NCI-H2196 treated with DMSO at 0.1 percent for 48 hours (cell line): ENCODE measurements around the gene HNF4A.

ENCODE experiments used
- DNase-seq: peaks from one replicate; lab custom pipeline; 2025; ENCODE audit not compliant: unreplicated experiment; lab: John Stamatoyannopoulos, UW

The HNF4A gene

DNA sequence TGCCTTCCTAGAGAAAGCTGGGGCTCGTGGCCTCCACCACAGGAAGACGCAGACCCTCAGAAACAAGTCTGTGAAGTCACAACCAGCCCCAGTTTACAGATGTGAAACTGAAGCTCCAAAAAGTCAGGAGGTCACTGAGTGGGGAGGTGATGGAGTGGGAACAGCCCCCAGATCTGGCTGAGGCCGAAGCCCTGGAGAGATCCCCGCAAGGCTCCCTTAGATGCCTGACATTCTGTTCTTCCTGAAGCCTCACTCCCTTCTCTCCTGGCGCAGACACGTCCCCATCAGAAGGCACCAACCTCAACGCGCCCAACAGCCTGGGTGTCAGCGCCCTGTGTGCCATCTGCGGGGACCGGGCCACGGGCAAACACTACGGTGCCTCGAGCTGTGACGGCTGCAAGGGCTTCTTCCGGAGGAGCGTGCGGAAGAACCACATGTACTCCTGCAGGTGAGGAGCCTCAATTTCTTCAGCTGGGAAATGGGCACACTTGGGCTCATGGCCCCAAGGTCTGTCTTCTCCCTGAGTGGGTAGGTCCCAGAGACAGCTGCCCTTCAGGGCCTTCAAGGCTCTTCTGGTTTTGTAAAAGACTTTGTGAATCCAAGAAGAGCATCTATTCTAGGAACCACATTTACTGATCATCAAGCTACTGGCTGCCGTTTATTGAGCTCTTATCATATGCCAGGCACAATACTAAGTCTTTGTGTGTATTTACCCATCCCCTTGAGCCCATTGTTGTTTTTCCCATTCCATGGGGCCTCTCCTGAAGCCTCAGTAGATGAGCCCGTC is 50.5 kb downstream of the HNF4A start:
- DNase-seq, result no peak

DNA sequence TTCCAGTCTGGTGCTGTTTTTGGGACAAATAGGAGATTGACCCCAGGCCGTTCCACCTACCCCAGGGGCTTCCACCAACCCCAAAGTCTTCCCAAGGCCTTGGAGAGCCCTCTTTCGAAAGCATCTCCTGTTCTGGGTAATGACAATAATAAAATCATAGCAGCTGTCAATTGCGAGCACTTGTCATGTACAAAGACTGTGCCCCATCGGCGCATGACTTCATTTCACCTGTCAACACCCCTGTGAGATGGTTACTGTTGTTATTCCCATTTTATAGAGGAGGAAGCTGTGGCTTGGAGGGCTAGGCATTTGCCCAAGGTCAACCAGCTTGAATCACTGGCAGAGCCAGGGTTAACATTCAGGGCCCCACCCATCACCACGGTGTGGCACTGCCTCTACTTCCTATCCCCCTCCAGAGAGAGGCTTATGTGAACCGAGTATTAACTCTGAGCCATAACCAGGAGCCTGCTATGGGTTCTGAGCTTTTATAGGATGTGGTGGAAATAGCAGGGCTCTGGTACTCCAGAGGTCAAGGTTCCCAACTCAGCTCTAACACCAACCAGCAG is 51.2 kb downstream of the HNF4A start:
- no peak for DNase-seq

GRCh38 chr20:44407402-44408184 is 52.1 kb downstream of the HNF4A start:
- DNase-seq, result no peak

GRCh38 chr20:44409132-44409600 is 53.7 kb downstream of the HNF4A start:
- DNase-seq, result no peak

GRCh38 chr20:44410583-44411019 is 55.1 kb downstream of the HNF4A start:
- DNase-seq, result no peak

GRCh38 chr20:44411020-44411756 is 55.7 kb downstream of the HNF4A start:
- DNase-seq, result no peak

GRCh38 chr20:44411757-44412401 is 56.4 kb downstream of the HNF4A start:
- DNase-seq, result no peak

DNA sequence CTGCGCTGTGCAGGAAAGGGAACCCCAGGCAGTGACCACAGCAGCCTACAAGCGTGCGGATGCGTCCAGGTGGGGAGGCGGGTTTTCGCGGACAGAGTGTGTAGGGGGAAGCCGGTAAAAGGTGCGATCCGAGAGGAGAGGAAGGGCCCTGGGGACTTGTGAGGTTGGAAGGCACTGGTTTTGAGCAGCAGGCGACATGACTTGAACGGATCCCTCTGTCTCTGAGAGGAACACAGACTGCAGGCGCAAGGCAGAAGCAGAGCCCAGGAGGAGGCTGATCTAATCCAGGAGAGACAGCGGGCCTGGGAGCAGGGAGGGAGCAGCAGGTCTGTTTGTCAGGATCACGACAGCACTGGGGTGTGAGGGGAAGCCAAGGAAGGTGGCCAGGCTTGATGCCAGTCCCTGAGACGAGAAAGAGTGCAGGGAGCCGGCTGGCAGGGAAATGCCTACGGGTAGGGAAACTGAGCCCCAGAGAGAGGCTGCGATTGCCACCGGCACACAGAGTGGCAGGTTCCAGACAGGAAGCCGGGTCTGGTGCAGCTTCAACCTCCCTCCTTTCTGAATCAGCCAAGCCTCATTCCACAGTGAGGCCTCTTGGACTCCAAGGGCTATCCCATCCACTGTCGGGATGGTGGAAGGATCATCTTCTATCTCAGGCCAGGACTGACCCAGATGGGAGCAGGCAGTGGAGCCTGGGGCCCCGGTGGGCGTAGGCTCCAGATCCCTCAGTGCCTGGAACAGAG is 57.1 kb downstream of the HNF4A start:
- no peak for DNase-seq

DNA sequence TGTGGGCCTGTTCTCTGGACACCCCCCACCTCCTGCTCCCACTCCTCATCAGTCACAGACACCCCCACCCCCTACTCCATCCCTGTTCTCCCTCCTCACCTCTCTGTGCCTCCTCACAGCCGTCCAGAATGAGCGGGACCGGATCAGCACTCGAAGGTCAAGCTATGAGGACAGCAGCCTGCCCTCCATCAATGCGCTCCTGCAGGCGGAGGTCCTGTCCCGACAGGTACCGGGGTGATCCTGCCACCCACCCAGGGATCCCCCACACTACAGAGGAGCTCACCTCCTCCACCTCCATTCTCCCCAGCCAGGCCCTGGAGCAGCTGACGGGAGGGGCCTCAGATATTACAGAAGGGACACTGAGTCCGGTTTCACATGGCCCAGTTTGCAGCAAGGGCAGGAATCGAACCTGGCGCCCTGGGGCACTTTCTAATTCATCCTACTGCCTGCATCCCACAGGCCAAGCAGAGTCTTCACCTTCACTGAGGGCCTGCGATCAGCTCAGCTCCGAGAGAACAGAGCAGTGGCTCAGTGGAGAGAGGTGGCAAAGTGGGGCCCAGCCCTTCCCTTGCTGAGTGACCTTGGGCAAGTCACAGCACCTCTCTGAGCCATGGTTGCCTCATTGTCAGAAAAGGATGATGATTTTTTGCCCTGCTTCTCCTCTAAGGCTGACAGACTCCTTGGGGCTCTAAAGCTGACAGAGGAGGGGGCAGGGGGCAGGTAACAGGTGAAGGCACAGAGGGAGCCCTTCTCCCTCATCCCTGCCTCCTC is 58.3 kb downstream of the HNF4A start:
- no peak for DNase-seq

DNA sequence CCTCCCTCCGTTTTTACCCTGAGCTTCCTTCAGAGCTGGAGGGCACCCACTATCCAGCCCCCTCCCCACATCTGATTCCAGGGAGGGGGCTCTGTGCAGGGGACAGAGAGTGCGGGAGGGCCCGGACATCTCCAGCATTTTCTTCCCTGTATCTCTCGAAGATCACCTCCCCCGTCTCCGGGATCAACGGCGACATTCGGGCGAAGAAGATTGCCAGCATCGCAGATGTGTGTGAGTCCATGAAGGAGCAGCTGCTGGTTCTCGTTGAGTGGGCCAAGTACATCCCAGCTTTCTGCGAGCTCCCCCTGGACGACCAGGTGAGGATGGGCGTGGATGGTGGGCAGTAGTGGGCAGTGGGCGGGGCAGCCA is 58.8 kb downstream of the HNF4A start:
- DNase-seq, result no peak

DNA sequence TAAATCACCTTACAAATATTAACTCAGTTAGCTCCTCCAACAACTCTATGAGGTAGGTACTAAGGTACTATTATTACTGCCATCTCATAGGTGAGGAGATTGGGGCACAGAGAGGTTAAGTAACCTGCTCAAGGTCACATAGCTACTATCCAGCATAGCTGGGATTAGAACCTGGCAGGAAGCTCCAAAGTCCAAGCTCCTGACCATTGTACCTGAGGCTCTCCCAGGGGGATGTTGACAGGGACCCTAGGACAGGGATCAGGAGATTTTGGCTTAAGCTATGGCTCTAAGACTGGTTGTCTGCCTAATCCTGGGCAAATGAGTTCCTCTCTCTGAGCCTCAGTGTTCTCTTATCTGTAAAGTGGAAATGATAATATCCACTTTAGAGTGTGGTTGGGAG is 59.3 kb downstream of the HNF4A start:
- no peak for DNase-seq

DNA sequence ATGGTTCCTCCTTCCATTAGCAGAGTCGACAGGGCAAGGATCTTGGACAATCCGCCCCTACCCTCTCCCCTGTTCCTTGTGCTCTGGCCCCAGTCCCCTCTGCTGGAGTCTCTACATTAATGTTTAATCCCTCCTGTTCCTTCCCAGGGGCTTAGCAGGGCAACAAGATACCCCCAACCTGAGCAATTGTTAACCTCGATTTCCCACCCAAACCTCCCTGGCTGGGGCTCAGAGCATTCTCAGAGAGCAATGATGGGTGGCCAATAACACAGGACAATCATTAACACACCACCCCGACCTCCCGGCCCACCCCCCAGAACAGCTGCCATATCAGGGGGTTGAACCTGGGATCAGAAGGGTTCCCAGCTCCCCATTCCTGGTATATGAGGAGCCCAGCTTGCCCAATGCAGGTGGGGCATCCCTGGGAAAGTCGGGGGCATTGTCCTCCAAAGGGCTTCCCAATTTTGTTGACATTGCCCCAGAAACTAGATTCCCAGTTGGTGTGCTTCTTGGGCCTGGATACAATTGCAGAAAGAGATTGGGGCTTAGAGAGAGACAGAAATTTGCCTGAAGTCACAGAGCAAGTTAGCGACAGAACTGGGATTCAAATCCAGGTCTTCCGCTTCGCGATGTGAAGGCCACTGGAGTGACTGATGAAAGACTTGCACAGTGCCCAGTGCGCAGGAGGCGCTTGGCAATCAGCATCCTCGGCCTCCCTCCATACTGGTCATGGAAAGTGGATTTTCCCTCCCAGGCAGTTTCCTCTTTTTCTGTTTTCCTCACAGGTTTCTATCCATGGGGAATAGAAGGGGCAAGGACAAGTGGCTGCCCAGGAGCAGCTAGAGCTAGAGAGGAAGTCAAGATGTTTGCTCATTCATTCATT is 60.6 kb downstream of the HNF4A start:
- DNase-seq, result no peak

DNA sequence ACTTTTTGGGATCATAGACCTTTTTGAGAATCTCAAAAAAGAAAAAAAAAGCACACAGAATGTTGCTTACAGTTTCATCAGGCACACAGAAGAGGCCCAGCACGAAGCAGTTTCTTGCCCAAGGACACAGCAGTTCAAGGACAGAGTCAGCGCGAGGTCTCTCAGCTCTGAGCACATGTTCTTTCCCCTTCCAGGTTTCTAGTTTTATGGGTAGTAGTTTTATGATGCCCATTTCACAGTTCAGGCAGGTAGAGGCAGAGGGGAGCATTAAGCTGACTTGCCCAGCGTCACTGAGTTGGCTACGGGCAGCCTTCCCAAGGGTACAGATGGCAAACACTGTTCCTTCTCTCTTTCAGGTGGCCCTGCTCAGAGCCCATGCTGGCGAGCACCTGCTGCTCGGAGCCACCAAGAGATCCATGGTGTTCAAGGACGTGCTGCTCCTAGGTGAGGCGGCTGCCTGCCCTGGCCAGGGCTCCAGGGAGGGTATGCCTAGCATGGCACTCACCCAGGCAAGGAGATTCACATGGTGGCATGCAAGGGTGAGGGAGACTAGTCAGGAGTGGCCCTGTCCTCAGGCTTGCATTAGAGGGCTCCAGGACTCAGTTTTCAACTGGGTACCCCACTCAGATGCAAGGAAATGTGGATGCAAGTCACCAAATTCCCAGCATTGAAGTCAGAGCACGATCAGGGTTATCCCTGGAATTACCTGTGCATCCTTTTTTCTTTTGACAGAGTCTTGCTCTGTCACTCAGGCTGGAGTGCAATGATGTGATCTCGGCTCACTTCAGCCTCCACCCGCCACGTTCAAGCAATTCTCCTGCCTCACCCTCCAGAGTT is 62.8 kb downstream of the HNF4A start:
- DNase-seq, result no peak

DNA sequence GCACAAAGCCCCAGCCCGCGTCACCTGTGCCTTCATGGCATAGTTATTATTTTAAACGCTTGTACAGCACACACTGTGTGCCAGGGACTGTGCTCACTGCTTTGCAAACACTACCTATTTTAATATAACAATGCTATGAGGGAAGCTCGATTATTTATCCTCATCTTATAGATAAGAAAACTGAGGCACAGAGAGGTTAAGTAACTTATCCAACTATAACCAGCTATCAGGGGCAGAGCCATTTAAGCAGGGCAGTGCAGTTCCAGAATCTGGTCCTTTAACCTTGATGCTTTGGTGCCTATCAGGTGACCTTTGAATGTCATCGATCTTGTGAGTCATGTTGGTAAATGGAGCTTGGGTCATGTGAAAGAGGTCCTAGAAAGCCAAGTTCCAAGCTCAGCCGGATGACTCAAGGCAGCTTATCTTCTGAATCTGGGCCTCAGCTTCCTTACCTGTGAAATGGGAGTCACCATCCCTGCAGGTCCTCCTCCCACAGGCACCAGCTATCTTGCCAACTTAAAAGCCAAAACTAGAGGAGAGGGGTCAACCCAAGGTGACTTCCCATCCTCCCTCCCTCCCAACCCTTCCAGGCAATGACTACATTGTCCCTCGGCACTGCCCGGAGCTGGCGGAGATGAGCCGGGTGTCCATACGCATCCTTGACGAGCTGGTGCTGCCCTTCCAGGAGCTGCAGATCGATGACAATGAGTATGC is 63.8 kb downstream of the HNF4A start:
- no peak for DNase-seq

- no peak for DNase-seq
Measured at GRCh38 chr20:44420497-44420896, 65.0 kb downstream of the HNF4A start.

DNA sequence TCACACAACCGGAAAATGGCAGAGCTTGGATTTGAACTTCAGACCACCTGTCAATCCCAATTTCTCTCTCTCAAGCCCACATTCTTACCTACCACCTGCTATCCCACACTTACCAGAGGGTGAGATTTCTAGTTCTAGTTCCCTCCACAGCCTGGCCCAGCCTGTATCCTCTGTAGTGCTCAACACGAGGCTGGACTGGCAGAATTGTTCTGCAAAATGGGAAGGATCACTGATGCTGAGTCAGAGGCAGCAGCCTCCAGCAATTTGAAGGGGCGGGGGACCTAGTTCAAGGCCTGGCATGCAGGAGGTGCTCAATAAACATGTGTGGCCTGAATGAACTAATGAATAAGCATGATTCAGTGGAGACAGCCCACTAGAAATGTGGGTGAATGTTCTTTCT is 66.6 kb downstream of the HNF4A start:
- DNase-seq, result no peak

GRCh38 chr20:44423480-44423879 is 68.0 kb downstream of the HNF4A start:
- no peak for DNase-seq
